ENCODE data around the gene GTF3C1.

GTF3C1 gene

GRCh38 chr16:27522173-27522707 lies 27.5 kb downstream of the GTF3C1 start (continued):
- TF ChIP-seq CREB5 (CRISPR knock-in tag; IDR thresholded peaks at IDR 0.05; ENCODE audit: low read depth): no peak
- TF ChIP-seq ZFP3 (CRISPR knock-in tag; IDR thresholded peaks at IDR 0.05): no peak

- TF ChIP-seq CSDC2 (CRISPR knock-in tag; IDR thresholded peaks at IDR 0.05) (no peak), OSR1 (CRISPR knock-in tag; IDR thresholded peaks at IDR 0.05) (no peak), PPARA (CRISPR knock-in tag; IDR thresholded peaks at IDR 0.05; ENCODE audit: borderline replicate concordance) (no peak), ZC3H10 (CRISPR knock-in tag; IDR thresholded peaks at IDR 0.05) (no peak), GLIS3 (CRISPR knock-in tag; IDR thresholded peaks at IDR 0.05) (no peak), ZNF8 (CRISPR knock-in tag; IDR thresholded peaks at IDR 0.05) (no peak), ARNTL (CRISPR knock-in tag; IDR thresholded peaks at IDR 0.05; ENCODE audit: borderline replicate concordance, low read depth) (no peak), ZNF565 (CRISPR knock-in tag; conservative IDR thresholded peaks at IDR 0.05; ENCODE audit: low read depth) (no peak), ISL1 (CRISPR knock-in tag; IDR thresholded peaks at IDR 0.05) (no peak), RARB (CRISPR knock-in tag; IDR thresholded peaks at IDR 0.05) (no peak), ZNF70 (CRISPR knock-in tag; IDR thresholded peaks at IDR 0.05) (no peak), SNAI2 (CRISPR knock-in tag; IDR thresholded peaks at IDR 0.05) (no peak), CREB5 (CRISPR knock-in tag; IDR thresholded peaks at IDR 0.05; ENCODE audit: low read depth) (no peak), ESRRG (CRISPR knock-in tag; IDR thresholded peaks at IDR 0.05) (no peak), ZFP3 (CRISPR knock-in tag; IDR thresholded peaks at IDR 0.05) (no peak), POU6F1 (CRISPR knock-in tag; IDR thresholded peaks at IDR 0.05; ENCODE audit: borderline replicate concordance, low read depth) (no peak), PATZ1 (CRISPR knock-in tag; IDR thresholded peaks at IDR 0.05; ENCODE audit: borderline replicate concordance) (no peak), TOX (CRISPR knock-in tag; IDR thresholded peaks at IDR 0.05; ENCODE audit: borderline replicate concordance) (no peak), BACH2 (CRISPR knock-in tag; IDR thresholded peaks at IDR 0.05; ENCODE audit: borderline replicate concordance) (no peak), ZFP30 (CRISPR knock-in tag; IDR thresholded peaks at IDR 0.05) (no peak)
- peak; percentile 72 for ATAC-seq
Measured at GRCh38 chr16:27520982-27521673, 28.6 kb downstream of the GTF3C1 start.

GRCh38 chr16:27518226-27518625 lies 31.5 kb downstream of the GTF3C1 start:
- ATAC-seq: no peak
- TF ChIP-seq TCF4 (CRISPR knock-in tag; IDR thresholded peaks at IDR 0.05; ENCODE audit: borderline replicate concordance) (no peak), TSHZ2 (CRISPR knock-in tag; IDR thresholded peaks at IDR 0.05) (no peak), BACH2 (CRISPR knock-in tag; IDR thresholded peaks at IDR 0.05; ENCODE audit: borderline replicate concordance) (no peak), ESRRG (CRISPR knock-in tag; IDR thresholded peaks at IDR 0.05) (no peak), ZC3H10 (CRISPR knock-in tag; IDR thresholded peaks at IDR 0.05) (no peak), ZNF565 (CRISPR knock-in tag; conservative IDR thresholded peaks at IDR 0.05; ENCODE audit: low read depth) (no peak), ISL1 (CRISPR knock-in tag; IDR thresholded peaks at IDR 0.05) (no peak), OSR1 (CRISPR knock-in tag; IDR thresholded peaks at IDR 0.05) (no peak), CSRNP3 (CRISPR knock-in tag; IDR thresholded peaks at IDR 0.05) (no peak), ZNF8 (CRISPR knock-in tag; IDR thresholded peaks at IDR 0.05) (no peak), PPARA (CRISPR knock-in tag; IDR thresholded peaks at IDR 0.05; ENCODE audit: borderline replicate concordance) (no peak), ARNTL (CRISPR knock-in tag; IDR thresholded peaks at IDR 0.05; ENCODE audit: borderline replicate concordance, low read depth) (no peak), ZFP30 (CRISPR knock-in tag; IDR thresholded peaks at IDR 0.05) (no peak), ZFP3 (CRISPR knock-in tag; IDR thresholded peaks at IDR 0.05) (no peak), POU6F1 (CRISPR knock-in tag; IDR thresholded peaks at IDR 0.05; ENCODE audit: borderline replicate concordance, low read depth) (no peak)
